CD4-positive, alpha-beta T cell treated with Interleukin-6 at 100 ng/mL for 8 hours (primary cell): ENCODE data around the gene FCN2.

Source experiments
- DNase-seq: peaks from one replicate; pipeline ENCODE4 v3.0.0-alpha.2; 2020; ENCODE audit warnings: mixed read lengths, low spot score

The FCN2 gene

DNA sequence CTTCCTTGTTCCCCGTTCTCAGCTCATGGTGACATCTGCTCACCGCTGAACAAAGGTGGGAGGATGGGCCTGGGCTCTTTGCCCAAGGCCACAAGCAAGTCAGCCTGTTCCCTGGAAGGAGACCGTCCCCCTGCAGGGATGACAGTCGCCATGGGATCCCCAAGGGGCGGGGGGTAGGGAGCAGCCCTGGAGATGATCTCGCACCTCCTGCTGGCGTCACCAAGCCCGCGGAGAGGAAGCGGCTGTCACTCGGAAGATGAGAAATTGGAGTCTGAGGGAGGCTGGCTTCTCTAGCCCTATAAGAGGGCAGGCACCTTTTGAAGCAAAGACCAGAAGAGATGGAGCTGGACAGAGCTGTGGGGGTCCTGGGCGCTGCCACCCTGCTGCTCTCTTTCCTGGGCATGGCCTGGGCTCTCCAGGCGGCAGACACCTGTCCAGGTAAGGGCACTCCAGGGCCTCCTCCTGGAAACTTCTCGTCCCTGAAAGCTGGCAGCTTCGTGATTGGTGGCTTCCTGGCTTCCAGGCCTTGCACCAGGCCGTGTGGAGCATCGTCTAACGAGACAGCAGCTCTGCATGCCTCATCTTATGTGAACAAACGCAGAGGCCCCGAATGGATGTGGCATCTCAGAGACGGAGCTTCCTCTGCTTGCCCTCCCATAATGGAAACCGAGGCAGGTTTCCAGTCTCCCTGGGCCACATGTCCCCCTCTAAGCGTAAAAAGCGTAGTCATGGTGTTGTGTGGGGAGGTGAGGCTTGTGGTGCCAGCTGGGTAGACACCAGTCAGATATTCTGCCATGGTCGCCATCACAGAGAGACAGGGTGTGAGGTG lies at the start of gene FCN2:
Gene FCN2, plus strand, starts transcription at position 327 of the 829 bp plus-strand sequence. Its CDS starts 12 bp downstream, at position 339.
- no peak for DNase-seq

DNA sequence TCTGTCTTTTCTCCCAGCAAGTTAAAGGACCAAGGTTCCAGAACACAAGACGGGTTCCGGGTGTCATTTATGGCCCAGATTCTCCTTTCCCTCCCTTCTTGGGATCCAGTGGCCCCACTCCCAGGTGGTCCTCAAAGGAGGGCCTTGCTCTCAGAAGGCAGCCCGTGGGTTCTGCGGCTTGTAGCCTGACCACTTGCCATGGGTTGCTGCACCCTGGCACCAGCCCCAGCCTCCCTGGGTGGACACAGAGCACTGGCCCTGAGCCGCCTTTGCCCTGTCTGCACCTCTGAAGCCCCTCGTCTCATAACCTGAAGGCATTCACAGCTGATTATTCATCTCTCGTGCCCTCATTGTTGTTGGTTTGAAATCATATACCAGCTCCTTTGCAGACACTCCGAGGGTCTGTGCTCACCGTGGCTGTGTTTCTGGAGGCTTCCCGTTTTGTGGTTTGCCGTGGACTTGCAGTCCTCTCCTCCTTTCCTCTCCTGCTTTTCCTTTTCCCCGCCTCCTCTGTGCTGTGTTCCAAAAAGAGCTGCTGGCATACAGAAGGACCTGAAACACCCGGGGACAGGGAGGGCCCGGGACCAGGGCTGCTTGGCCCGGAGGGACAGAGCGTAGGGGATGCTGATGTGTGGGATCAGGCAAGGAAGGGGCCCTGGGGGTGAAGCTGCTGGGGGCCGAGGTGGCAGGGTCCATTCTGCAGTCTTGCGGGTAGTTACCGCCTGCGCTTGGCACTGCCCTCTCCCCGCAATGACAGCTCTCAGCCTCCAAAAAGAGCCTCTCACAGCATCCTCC lies 49.5 kb upstream of the FCN2 start:
- DNase-seq = no peak

DNA sequence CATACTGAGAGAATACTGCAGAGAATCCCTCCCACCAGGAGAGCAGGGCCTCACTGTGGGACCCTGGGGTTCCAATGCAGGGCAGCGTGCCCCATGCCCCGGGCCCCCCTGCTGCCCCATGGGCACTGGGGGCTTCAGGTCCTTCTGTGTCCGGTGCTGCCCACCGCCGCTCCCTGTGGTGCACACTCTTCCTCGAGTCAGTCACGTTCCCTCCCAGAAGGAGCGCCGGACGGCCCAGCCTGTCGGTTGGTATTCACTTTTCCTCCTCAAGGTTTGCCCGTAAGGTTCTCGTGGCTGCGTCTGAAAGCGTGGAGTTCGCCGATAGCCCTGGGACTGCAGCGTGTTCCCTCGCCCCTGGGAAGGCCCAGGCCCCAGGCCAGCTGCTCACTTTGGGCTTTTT lies 48.1 kb upstream of the FCN2 start:
- DNase-seq = no peak

DNA sequence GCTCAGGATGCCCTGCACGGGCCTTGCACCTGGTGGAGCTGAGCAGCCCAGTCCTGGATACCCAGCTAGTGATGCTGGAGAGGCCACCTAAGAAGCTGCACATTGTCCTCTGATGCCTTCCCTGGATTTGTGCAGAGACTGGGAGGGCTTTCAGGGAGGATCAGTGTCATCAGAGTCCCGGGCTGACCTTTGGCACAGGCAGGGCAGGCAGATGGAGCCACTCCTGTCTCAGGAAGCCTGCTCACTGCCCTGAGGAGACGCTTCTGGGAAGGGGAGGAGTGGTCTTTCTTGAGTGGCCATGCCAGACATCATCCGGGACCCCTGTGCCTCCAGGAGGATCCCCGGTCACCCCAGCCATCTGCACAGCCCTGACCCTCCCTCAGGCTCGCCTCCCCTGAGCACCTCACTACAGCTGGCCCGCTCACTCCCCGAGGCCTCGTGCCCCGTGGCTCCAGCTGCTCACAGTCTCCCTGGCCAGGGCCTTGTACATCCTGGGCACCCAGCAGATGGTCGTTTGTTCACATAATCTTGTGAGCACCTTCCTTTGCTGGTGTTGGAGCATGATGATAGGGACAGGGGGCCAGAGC lies 47.2 kb upstream of the FCN2 start:
- no peak for DNase-seq

DNA sequence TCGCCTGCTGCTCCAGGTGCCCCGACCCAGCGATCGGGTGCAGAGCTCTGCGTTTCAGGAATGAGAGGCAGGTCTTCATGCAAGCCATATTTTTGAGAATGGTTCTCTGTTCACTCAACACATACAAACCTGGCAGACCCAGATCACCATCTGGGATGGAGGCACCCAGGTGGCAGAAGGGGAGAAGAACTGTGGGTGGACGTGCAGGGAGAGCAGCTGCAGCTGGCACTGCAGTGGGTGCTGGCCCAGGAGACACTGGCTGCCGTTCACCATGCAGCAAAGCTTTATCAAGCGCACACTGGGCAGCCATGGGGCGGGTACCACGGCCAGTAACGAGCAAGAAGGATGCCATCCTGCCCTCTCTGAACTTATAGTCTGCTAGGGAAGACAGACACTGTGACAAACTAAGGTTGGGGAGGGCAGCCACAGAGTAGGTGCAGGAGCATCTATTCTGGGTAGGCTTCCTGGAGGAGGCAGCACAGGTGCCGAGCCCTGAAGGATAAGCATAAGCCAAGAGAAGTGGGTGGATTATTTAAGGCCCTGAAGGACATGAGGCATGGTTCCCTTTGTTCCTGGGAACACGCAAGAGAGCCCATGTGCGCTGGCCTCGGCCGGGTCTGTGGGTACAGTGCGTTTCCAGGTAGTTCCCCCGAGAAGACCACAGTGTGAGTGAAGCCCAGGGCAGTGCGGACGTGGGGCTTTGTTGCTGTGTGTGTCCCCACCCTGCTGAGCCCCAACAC lies 46.2 kb upstream of the FCN2 start:
- DNase-seq = no peak

DNA sequence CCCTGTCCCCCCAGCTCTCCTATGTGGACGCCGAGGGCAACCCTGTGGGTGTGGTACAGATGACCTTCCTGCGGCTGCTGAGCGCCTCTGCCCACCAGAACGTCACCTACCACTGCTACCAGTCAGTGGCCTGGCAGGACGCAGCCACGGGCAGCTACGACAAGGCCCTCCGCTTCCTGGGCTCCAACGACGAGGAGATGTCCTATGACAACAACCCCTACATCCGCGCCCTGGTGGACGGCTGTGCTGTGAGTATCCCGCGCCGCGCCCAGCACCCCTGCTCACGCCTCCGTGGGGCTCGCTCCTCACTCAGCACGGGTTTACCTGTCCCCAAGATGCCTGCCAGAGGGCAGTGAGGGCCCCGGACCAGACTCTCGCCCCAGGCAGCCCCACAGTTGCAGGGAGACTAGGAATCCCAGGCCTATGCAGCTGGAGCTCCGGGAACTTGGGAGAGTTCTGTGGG lies 45.6 kb upstream of the FCN2 start:
- no peak for DNase-seq

DNA sequence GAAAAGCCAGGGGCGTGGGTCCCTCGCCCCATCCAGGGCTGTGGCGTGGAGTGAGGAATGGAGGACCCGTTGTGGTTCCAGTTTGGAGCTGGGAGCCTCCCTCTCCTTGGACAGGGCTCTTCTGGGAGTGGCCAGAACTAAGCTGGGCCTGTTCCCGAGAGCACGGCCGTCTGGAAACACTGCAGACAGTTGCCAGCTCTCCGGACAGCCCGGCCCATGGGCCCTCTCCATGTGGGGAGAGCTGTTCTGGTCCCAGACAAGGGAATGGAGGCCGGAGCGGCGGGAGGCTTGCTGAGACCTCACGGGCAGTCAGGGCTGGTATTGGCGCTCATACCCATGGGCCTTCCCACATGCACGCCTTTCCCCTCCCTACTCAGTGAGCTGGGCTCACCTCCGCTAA lies 45.2 kb upstream of the FCN2 start:
- DNase-seq = no peak

DNA sequence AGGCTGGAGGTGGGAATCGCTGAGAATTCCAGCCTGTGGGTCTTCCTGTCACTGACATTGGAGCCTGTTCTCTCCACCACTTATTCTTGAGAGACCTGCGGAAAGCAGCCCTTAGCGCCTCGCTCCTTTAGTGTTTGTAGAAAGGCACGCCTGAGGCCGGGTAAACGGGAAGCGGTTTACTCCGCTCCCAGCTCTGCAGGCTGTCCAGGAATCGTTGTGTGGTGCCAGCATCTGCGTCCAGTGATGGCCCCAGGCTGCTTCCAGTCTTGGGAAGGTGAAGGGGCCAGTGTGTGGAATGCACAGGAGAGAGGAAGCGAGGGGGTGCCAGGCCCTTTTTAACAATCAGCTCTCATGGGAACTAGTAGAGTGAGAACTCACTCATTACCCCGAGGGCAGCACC lies 44.6 kb upstream of the FCN2 start:
- DNase-seq = no peak

DNA sequence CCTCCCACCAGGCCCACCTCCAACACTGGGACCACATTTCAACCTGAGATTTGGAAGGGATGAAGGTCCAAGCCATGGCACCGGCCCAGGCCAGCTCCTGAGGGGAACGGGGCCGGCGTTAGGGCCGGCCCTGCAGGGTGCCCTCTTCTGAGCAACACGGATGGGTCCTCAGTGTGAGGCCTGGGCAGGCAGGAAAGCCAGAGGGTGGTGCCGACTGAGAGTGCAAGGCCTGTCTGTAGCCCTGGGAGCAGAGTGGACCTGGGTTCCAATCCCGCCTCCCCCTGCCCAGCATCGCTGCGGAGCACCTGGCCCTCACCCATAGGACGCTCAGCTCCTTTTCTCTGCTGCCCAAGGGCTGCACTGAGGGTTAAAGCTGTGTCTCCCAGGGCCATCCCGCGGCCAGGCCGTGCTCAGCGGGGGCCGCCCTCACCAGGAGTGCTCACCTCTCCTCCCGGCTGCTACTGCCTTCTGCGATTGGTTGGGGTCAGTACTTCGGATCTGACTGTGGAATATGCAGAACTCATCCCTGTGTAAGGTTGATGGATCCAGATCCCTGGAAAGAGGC lies 44.1 kb upstream of the FCN2 start:
- DNase-seq = no peak

DNA sequence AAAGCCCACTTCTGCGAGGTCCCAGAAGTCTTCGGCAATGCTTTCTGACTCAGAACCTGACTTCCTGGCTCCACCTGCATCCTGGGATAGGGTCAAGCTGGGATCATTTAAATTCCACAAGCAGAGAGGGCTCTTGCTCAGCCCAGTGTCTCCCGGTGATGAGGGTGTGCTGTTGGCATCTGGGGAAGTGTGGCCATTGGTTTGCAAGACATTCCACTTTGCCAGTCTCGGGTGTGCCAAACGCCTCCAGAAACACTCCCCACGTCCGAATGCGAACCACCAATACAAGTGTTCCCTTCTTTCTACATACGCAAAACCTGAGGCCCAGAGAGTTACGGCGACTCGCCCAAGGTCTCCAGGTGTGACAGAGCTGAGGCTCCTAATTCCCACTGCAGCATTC lies 43.1 kb upstream of the FCN2 start:
- no peak for DNase-seq

DNA sequence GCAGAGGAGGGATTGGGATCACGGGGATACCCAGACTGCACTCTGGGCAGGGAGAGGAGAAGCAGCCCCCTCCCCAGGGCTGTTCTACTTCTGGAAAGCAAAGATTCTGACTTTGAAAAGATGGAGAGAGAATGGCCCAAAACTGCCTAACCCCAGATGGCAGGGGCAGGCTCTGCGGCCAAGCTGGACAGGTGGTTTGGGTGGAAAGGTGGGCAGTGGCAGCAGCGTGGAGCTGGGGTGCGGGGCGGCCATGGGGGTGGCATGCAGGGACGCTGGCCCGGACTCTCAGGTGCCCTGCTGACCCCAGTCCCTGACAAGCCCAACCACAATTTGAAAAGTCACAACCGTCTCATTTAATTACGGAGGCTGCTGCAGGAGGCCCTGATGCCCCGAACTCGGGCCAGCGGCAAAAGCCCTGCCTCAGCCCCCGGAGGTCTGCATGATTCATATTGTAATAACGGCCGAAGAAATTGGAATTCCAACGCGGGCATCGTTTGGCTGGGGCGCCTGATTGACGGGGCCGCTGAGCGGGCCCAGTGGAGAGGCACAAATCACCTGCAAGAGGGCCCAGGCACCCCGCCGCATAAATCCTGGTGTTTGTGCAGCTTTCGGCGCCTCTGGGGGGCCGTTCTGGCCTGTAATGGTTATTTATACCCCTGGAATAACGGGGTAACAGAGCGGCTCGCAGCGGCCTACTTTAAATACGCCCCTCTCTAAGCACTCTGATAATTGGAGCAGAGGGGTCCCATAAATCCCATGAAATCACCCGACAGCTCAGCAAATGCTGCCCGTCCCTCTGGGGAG lies 41.8 kb upstream of the FCN2 start:
- no peak for DNase-seq

DNA sequence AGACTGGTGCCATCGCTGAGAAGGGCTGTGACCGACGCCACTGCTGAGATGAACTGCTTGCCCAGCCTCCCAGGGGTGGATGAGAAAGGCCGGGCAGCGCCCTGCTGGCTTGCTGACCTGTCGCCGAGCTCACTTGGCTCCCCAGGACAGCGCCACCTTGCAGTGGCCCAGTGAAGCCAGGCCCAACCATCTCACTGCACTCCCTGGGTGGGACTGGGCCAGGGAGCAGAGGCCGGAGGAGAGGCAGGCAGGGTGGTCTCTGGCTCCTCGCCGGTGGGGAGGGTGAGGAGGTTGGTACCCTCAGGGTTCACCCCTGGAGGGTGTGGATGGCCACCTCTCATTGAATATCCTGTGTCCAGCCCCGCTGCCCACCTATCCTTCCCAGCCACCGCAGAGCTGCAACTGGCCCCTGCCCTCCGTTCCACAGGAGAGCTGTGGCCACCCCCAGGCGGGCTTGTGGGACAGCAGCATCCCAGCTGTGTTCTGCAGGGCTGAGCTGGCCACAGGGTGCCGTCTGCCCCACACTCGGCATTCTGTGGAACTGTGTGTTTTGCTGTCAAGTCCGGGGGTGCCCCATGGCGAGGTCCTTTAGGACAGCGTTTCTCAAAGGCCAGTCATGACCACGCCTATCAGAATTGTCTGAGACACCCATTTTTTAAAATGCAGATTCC lies 41.0 kb upstream of the FCN2 start:
- no peak for DNase-seq

DNA sequence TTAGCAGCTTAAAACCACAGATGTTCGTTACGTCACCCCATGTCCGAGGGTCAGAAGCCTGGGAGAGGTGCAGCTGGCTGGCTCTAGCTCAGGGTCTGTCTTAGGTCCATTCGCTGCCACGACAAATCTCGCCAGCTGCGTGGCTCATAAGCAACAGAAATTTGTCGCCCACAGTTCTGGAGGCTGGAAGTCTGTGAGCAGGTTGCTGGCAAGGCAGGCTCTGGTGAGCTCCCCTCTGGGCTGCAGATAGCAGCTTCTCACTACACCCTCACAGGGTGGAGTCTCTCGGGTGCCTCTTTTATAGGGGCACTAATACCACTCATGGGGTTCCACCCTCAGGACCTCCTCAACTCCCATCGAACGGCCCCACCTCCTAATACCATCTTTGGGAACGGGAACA lies 40.1 kb upstream of the FCN2 start:
- no peak for DNase-seq

DNA sequence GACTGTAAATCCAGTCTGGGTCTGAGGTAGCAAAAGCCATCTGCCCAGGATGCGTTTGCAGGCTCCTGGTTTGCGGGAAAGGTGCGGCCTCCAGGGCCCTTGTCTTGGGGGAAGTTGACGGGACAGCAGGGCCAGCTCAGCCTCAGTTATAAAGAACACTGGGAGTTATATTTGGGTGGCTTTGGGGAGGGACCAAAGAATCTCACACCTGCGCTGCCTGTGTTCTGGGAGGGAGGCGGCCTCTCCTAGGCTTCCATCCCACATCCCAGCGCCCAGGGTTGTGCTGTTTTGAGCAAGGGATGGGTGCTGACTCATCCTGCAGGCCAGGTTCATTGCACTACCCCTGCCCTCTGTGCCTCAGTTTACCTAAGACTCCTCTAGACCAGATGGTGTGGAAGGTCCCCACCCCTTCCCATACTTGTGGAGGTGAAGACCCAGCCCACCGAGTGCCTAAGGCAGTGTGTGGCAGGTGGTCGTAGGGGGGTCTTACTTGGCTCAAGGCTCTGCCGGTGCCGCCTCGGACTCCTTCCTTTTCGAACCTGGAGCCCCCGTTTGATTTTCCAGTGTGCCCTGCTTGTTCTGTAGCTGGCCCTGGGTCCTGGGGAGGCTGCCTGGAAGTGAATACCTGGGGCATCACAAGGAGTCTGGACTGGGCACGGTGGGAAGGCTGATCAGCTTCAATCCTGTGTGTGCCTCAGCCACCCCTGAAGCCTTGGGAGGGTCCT lies 39.3 kb upstream of the FCN2 start:
- no peak for DNase-seq

DNA sequence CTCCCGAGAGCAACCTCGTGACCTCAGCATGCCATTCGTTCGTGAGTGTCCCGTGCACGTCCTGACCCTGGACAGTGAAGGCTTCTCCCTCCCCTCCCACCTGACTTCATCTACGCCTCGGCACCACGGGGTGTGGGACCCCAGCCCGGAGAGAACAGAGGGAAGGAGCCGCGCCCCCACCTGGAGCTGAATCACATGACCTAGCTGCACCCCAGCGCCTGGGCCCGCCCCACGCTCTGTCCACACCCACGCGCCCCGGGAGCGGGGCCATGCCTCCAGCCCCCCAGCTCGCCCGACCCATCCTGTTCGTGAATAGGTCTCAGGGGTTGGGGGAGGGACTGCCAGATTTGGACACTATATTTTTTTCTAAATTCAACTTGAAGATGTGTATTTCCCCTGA lies 38.3 kb upstream of the FCN2 start:
- no peak for DNase-seq

DNA sequence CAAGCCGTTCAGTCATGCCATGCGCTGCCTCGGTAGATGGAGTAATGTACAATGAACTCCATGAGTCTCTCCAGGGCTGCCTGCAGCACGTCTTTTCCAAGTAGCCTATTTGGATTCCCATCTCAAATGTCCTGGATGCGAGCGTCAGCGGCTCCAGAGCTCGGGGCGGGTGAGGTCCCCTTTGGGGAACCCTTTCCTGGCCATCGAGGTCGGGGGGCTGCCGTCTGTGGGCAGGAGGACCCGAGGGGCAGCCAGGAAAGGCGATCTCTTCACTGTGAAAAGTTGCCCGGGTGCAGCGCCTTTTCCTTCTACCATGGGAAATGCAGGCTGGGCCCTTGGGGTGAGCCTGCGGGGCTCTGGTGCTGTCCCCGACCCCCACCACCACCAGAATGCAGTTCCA lies 36.9 kb upstream of the FCN2 start:
- no peak for DNase-seq

DNA sequence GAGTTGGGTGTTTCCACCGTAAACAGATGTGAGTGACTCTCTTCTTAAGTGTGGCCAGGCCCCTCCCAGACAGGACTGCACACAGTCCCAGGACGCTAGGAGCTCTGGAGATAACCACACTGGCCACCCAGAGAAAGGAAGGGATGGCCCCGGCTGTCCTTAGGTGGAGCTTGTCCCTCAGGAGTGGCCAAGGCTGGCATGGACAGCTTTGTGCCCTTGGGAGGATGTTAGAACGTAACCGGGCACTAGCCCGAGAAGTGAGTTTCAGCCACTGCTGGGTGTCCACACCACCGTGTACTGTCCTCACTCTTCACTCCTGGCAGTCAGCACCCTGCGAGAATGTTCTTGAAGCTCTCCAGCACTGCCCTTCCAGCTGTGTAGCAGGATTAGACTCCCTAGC lies 35.8 kb upstream of the FCN2 start:
- DNase-seq = no peak

DNA sequence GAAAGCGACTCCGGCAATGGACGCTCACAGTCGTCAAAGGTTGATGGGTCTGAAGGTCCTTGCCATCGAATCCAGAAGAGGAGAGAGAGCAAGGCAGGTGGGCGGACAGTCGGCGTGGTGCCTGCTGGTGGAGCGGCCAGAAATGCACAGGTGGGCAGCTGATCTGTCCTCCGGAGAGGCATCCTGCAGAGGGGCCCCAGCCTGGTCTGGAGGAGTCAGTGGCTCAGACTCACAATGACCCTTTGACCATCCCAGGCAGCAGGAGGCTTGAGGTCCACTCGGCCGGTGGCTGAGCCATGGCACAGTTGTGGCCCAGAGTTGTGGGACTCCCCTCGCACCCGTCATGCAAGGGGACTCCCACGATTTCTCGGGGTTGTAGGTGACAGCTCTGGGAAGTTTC lies 34.4 kb upstream of the FCN2 start:
- no peak for DNase-seq

DNA sequence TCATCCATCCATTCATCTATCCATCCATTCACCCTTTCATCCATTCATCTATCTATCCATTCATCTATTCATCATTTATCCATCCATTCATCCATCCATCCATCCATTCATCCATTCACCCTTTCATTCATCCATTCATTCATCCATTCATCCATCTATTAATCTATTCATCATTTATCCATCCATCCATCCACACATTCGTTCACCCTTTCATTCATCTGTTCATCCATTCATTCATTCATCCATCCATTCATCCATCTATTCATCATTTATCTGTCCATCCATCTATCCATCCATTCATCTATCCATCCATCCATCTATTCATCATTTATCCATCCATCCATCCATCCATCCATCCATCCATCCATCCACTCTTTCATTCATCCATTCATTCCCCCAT lies 33.9 kb upstream of the FCN2 start:
- no peak for DNase-seq

DNA sequence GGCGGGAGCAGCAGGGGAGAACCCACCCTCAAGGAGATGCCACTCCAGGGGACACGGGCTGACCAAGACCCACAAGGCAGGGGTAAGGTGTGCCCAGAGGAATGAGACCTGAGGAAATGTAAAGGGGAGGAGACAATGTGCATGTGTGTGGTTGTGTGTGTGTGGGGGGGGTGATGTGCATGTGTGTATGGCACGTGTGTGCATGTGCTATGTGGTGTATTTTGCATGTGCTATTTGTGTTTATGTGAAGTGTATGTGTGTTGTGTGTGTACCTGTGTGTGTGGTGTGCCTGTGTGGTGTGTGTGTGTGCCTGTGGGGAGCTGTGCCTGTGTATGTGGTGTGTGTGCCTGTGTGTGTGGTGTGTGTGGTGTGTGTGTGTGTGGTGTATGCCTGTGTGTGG lies 33.5 kb upstream of the FCN2 start:
- no peak for DNase-seq
